SK-N-SH (cell line): Measurements from ENCODE around the gene TRIM44. TPM values are rescaled to one million over a fixed set of nuclear protein-coding genes. Genes with fewer than 3 reads are reported as not detected.

Source experiments
- CTCF ChIA-PET: fragments of 300-600, 350-600 bp; formaldehyde crosslinking; extraction: SDS; loops from one replicate; lab custom pipeline; 2021; lab: Yijun Ruan, JAX
- POLR2A ChIA-PET: fragments of 350-600 bp; sonication (Branson Sonifier 250); formaldehyde crosslinking; extraction: SDS; loops from one replicate; lab custom pipeline; 2020; ENCODE audit warnings: antibody characterized with exemption, inconsistent platforms; lab: Yijun Ruan, JAX
- DNase-seq: peaks from one replicate; pipeline ENCODE4 v3.0.0; 2012
- H2AFZ ChIP-seq: fragments of 200-600 bp; sonication (generic); 2 replicates; pipeline ENCODE4 v1.8.1; 2016; ENCODE audit warnings: antibody characterized with exemption, mild to moderate bottlenecking, low read depth
- H3F3A ChIP-seq: fragments of 200-600 bp; sonication (generic); replicated peaks from 2 replicates; pipeline ENCODE3; 2016; ENCODE audit warnings: antibody characterized with exemption, mild to moderate bottlenecking; ENCODE audit not compliant: insufficient read depth
- H3K27ac ChIP-seq, 2 experiments: fragments of 200-500 bp in 1 of 2; fragments of 200-600 bp in 1 of 2; sonication (Bioruptor generic) in 1 of 2; sonication (generic), shearing (Covaris generic) in 1 of 2; 2 replicates each; pipeline versions ENCODE4 v1.5.1 to v1.6.1; 2014 to 2016; ENCODE audit warnings: low read depth in 2 of 2, inconsistent platforms in 1 of 2, low read length in 1 of 2, mild to moderate bottlenecking in 1 of 2, mixed read lengths in 1 of 2
- H3K27me3 ChIP-seq: fragments of 200-600 bp; sonication (generic), shearing (Covaris generic); 2 replicates; pipeline ENCODE4 v1.6.1; 2016; ENCODE audit warnings: mixed run types; ENCODE audit not compliant: insufficient read depth
- H3K36me3 ChIP-seq, 2 experiments: fragments of 200-500 bp in 1 of 2; fragments of 200-600 bp in 1 of 2; sonication (Bioruptor generic) in 1 of 2; sonication (generic) in 1 of 2; replicated peaks in 1 of 2; 2 replicates each; pipeline versions ENCODE3 to v1.5.1; 2014 to 2016; ENCODE audit warnings: low read length in 1 of 2, mild to moderate bottlenecking in 1 of 2; ENCODE audit not compliant: insufficient read depth in 2 of 2, control insufficient read depth in 1 of 2
- H3K4me1 ChIP-seq, 2 experiments: fragments of 200-500 bp in 1 of 2; fragments of 200-600 bp in 1 of 2; sonication (Bioruptor generic) in 1 of 2; sonication (generic), shearing (Covaris generic) in 1 of 2; 2 replicates each; pipeline versions ENCODE4 v1.5.1 to v1.6.1; 2014 to 2016; ENCODE audit warnings: low read depth in 1 of 2, low read length in 1 of 2, mixed run types in 1 of 2; ENCODE audit not compliant: insufficient read depth in 2 of 2, control insufficient read depth in 1 of 2
- H3K4me2 ChIP-seq: fragments of 200-600 bp; sonication (generic), shearing (Covaris generic); 2 replicates; pipeline ENCODE4 v1.6.1; 2017; ENCODE audit warnings: mixed run types
- H3K4me3 ChIP-seq, 2 experiments: fragments of 200-500 bp in 1 of 2; fragments of 200-600 bp in 1 of 2; sonication (Bioruptor generic) in 1 of 2; sonication (generic), shearing (Covaris generic) in 1 of 2; 2 replicates each; pipeline versions ENCODE4 v1.5.1 to v1.8.1; 2014 to 2016; ENCODE audit warnings: low read depth in 2 of 2, inconsistent platforms in 1 of 2, low read length in 1 of 2, mild to moderate bottlenecking in 1 of 2, mixed read lengths in 1 of 2, moderate library complexity in 1 of 2
- H3K79me2 ChIP-seq: fragments of 200-600 bp; sonication (generic); 2 replicates; pipeline ENCODE4 v1.8.1; 2017; ENCODE audit warnings: mild to moderate bottlenecking; ENCODE audit not compliant: insufficient read depth
- H3K9ac ChIP-seq: fragments of 200-600 bp; sonication (generic); 2 replicates; pipeline ENCODE4 v1.6.1; 2017; ENCODE audit warnings: mixed run types
- H3K9me2 ChIP-seq: fragments of 200-600 bp; sonication (generic); 2 replicates; pipeline ENCODE4 v1.6.1; 2017; ENCODE audit warnings: mixed run types
- H3K9me3 ChIP-seq: fragments of 200-600 bp; sonication (generic); 2 replicates; pipeline ENCODE4 v1.6.1; 2017; ENCODE audit warnings: mixed run types, mild to moderate bottlenecking, moderate library complexity
- H4K20me1 ChIP-seq: fragments of 200-600 bp; sonication (generic); 2 replicates; pipeline ENCODE4 v1.6.1; 2017; ENCODE audit warnings: mild to moderate bottlenecking, mixed run types; ENCODE audit not compliant: insufficient read depth
- CHD2 ChIP-seq: fragments of 150-350 bp; IDR thresholded peaks from 2 replicates; pipeline ENCODE4 v1.6.1; 2018; ENCODE audit warnings: low read length; ENCODE audit not compliant: partially characterized antibody
- ELF1 ChIP-seq: IDR thresholded peaks from 2 replicates; pipeline ENCODE4 v1.4.0; 2012
- EP300 ChIP-seq, 2 experiments: IDR thresholded peaks; 2 replicates each; pipeline versions ENCODE4 v1.4.0 to v1.6.1; 2012; ENCODE audit warnings: borderline replicate concordance in 1 of 2, low read depth in 1 of 2, low read length in 1 of 2
- GABPA ChIP-seq: IDR thresholded peaks from 2 replicates; pipeline ENCODE4 v1.4.0; 2012; ENCODE audit warnings: low read depth, mild to moderate bottlenecking
- GATA2 ChIP-seq: sonication (generic); formaldehyde crosslinking; IDR thresholded peaks from 2 replicates; pipeline ENCODE4 v1.5.0; 2020; ENCODE audit warnings: mild to moderate bottlenecking, missing genetic modification reagents
- MXI1 ChIP-seq: IDR thresholded peaks from 2 replicates; pipeline ENCODE4 v1.6.1; 2012; ENCODE audit warnings: mild to moderate bottlenecking, low read depth, low read length, improper control_type of control experiment
- RAD21 ChIP-seq: IDR thresholded peaks from 2 replicates; pipeline ENCODE4 v1.6.1; 2012; ENCODE audit warnings: mild to moderate bottlenecking, low read length
- RCOR1 ChIP-seq: fragments of 150-350 bp; IDR thresholded peaks from 2 replicates; pipeline ENCODE4 v1.6.1; 2017; ENCODE audit warnings: antibody characterized with exemption, low read length
- RXRA ChIP-seq: IDR thresholded peaks from 2 replicates; pipeline ENCODE4 v1.4.0; 2012; ENCODE audit warnings: low read depth, mild to moderate bottlenecking, borderline replicate concordance
- SMC3 ChIP-seq: IDR thresholded peaks from 2 replicates; pipeline ENCODE4 v1.6.1; 2012; ENCODE audit warnings: low read depth, low read length, improper control_type of control experiment
- TAF1 ChIP-seq: IDR thresholded peaks from 2 replicates; pipeline ENCODE4 v1.6.1; 2012; ENCODE audit warnings: low read depth, mild to moderate bottlenecking, low read length, moderate library complexity, borderline replicate concordance
- TEAD4 ChIP-seq: IDR thresholded peaks from 2 replicates; pipeline ENCODE4 v1.4.0; 2012; ENCODE audit warnings: mild to moderate bottlenecking, borderline replicate concordance; ENCODE audit not compliant: insufficient read depth
- YY1 ChIP-seq: IDR thresholded peaks from 2 replicates; pipeline ENCODE4 v1.4.0; 2012; ENCODE audit warnings: low read depth, mild to moderate bottlenecking
- WGBS: methylation state at CpG from one replicate; pipeline ENCODE4 v1.1.6; 2017; ENCODE audit warnings: low lambda C conversion rate; 5-methylcytosine and 5-hydroxymethylcytosine counted together
- polyA plus RNA-seq, 3 experiments: library from polyadenylated mRNA; depleted of rRNA; stranded (reverse); fragments of >200 nt; gene quantifications; 2 replicates each; pipeline ENCODE4 v1.2.3, GENCODE V29; 2012
- TF ChIP-seq, protein P1 (sequence below): fragments of 150-350 bp; IDR thresholded peaks from 2 replicates; pipeline ENCODE4 v1.6.1; 2016; ENCODE audit warnings: mild to moderate bottlenecking, low read depth, low read length
- TF ChIP-seq, protein P2 (sequence below): IDR thresholded peaks from 2 replicates; pipeline ENCODE4 v1.4.0; 2012; ENCODE audit warnings: low read depth, borderline replicate concordance
- TF ChIP-seq, protein P3 (sequence below): IDR thresholded peaks from 2 replicates; pipeline ENCODE4 v1.4.0; 2012; ENCODE audit warnings: low read depth, borderline replicate concordance
- TF ChIP-seq, protein P4 (sequence below): fragments of 200-600 bp; sonication (generic); IDR thresholded peaks from 2 replicates; pipeline ENCODE4 v1.6.1; 2017; ENCODE audit warnings: antibody characterized with exemption, mild to moderate bottlenecking, moderate library complexity
- TF ChIP-seq, protein P5 (sequence below): IDR thresholded peaks from 2 replicates; pipeline ENCODE4 v1.4.0; 2012; ENCODE audit warnings: low read depth

TRIM44 gene
- polyA plus RNA-seq, 1 of the 3 experiments (the other 2 are of a cell fraction), result 34.1 TPM

DNA sequence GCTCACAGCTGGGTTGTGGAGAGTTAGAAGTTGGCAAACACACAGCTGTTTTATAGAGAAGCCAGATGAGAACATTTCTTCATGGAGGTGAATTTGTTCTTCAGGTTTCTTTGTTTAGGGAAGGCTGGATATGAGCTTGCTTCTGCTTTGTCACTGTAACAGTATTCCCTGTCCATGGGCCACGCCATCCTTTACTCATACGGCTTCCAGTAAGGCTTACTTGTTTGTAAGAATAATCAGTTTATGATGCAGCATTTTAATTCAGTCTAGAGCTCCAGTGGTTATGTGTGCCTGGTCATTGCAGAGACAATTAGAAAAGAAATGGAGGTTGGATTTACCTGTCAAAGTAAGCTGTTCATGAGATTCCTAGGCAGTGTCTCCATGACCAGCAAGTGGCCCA, 131.8 kb downstream of the TRIM44 start:
- WGBS, result 60% methylated on average over 2 of the region's 2 CpGs
- H2AFZ ChIP-seq, result no peak overlapping the region
- peaks cover 16 to 45% of the 10 kb centered on the region in 2 experiments for H3K4me1 ChIP-seq

DNA sequence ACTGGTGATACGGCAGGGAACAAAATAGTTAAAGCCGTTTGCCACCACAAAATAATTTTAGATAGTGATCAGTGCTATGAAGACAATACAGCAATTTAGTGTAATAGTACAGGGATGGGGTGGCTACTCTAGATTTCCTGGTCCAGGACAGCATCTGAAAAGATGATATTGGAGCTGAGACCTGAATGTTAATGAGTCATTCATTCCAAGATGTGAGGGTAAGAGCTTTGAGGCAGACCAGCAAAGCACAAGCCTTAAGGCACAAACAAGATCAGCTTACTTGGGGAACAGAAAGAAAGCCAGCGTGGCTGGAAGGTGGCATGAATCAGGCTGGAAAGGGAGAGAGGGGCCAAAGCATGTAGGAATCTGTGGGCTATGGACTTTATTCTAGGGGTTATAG, 132.3 kb downstream of the TRIM44 start:
- Histone ChIP-seq H3K9ac (no peak overlapping the region), H3F3A (peaks cover 36% of the 10 kb centered on the region), H3K36me3 (no peaks in the 10 kb centered on the region), H3K9me2 (no peaks in the 10 kb centered on the region), H3K4me3 (no peak overlapping the region), H3K27ac (peak overlapping the region in 1 of 2 experiments; percentile 81; a peak in 2 of 4 replicates), H3K4me2 (peak overlapping the region; percentile 50), H3K9me3 (no peaks in the 10 kb centered on the region), H2AFZ (no peak overlapping the region), H4K20me1 (no peaks in the 10 kb centered on the region), H3K27me3 (no peaks in the 10 kb centered on the region), H3K79me2 (peaks cover 31% of the 10 kb centered on the region), H3K4me1 (peaks cover 16 to 45% of the 10 kb centered on the region in 2 experiments)
- WGBS, result 15% methylated on average over 3 of the region's 3 CpGs
- CTCF ChIA-PET, result interaction anchor here (2.0 kb wide), 1 partner anchor 27 kb away, joined by 8 read pairs; no protein-coding TSS in a partner anchor
- DNase-seq, result no peak
- POLR2A ChIA-PET, result no interaction called here
- TF ChIP-seq, protein P1, sequence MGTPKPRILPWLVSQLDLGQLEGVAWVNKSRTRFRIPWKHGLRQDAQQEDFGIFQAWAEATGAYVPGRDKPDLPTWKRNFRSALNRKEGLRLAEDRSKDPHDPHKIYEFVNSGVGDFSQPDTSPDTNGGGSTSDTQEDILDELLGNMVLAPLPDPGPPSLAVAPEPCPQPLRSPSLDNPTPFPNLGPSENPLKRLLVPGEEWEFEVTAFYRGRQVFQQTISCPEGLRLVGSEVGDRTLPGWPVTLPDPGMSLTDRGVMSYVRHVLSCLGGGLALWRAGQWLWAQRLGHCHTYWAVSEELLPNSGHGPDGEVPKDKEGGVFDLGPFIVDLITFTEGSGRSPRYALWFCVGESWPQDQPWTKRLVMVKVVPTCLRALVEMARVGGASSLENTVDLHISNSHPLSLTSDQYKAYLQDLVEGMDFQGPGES, result no peak
- TF ChIP-seq, protein P2, sequence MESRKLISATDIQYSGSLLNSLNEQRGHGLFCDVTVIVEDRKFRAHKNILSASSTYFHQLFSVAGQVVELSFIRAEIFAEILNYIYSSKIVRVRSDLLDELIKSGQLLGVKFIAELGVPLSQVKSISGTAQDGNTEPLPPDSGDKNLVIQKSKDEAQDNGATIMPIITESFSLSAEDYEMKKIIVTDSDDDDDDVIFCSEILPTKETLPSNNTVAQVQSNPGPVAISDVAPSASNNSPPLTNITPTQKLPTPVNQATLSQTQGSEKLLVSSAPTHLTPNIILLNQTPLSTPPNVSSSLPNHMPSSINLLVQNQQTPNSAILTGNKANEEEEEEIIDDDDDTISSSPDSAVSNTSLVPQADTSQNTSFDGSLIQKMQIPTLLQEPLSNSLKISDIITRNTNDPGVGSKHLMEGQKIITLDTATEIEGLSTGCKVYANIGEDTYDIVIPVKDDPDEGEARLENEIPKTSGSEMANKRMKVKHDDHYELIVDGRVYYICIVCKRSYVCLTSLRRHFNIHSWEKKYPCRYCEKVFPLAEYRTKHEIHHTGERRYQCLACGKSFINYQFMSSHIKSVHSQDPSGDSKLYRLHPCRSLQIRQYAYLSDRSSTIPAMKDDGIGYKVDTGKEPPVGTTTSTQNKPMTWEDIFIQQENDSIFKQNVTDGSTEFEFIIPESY, result peak; percentile 52; the same call in 1 of the 2 replicates
- TF ChIP-seq, protein P3, sequence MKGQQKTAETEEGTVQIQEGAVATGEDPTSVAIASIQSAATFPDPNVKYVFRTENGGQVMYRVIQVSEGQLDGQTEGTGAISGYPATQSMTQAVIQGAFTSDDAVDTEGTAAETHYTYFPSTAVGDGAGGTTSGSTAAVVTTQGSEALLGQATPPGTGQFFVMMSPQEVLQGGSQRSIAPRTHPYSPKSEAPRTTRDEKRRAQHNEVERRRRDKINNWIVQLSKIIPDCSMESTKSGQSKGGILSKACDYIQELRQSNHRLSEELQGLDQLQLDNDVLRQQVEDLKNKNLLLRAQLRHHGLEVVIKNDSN, result no peak
- no peak for TF ChIP-seq GABPA
- TF ChIP-seq SMC3, result no peak
- TF ChIP-seq EP300 (IDR thresholded peaks at IDR 0.05; ENCODE audit: borderline replicate concordance in 1 of 2, low read depth in 1 of 2, low read length in 1 of 2), result peak in 1 of 2 experiments; percentile 71; a peak in 1 of 4 replicates
- TF ChIP-seq GATA2 (CRISPR knock-in tag), result no peak
- TF ChIP-seq TAF1, result 0 out of 2 replicates have a peak, but pooled peaks have one; percentile 22
- no peak for TF ChIP-seq CHD2
- 0 out of 2 replicates have a peak, but pooled peaks have one; percentile 45 for TF ChIP-seq TEAD4
- peak; percentile 52; the same call in 1 of the 2 replicates for TF ChIP-seq RXRA
- TF ChIP-seq YY1, result no peak
- TF ChIP-seq, protein P4, sequence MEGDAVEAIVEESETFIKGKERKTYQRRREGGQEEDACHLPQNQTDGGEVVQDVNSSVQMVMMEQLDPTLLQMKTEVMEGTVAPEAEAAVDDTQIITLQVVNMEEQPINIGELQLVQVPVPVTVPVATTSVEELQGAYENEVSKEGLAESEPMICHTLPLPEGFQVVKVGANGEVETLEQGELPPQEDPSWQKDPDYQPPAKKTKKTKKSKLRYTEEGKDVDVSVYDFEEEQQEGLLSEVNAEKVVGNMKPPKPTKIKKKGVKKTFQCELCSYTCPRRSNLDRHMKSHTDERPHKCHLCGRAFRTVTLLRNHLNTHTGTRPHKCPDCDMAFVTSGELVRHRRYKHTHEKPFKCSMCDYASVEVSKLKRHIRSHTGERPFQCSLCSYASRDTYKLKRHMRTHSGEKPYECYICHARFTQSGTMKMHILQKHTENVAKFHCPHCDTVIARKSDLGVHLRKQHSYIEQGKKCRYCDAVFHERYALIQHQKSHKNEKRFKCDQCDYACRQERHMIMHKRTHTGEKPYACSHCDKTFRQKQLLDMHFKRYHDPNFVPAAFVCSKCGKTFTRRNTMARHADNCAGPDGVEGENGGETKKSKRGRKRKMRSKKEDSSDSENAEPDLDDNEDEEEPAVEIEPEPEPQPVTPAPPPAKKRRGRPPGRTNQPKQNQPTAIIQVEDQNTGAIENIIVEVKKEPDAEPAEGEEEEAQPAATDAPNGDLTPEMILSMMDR, result no peak
- TF ChIP-seq RCOR1, result no peak
- TF ChIP-seq, protein P5, sequence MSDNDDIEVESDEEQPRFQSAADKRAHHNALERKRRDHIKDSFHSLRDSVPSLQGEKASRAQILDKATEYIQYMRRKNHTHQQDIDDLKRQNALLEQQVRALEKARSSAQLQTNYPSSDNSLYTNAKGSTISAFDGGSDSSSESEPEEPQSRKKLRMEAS, result peak; percentile 69; the same call in 1 of the 2 replicates
- TF ChIP-seq ELF1, result no peak; the same call in 1 of the 2 replicates
- no peak for TF ChIP-seq RAD21

More for the DNA sequence above, 131.8 kb downstream of the TRIM44 start:
- Histone ChIP-seq H3K27me3 (no peaks in the 10 kb centered on the region), H4K20me1 (no peaks in the 10 kb centered on the region), H3K9me3 (no peaks in the 10 kb centered on the region), H3K27ac (peak overlapping the region in 1 of 2 experiments; percentile 81; a peak in 2 of 4 replicates), H3F3A (peaks cover 36% of the 10 kb centered on the region), H3K4me2 (peak overlapping the region; percentile 50), H3K4me3 (no peak overlapping the region), H3K36me3 (no peaks in the 10 kb centered on the region), H3K9ac (no peak overlapping the region), H3K9me2 (no peaks in the 10 kb centered on the region), H3K79me2 (peaks cover 30% of the 10 kb centered on the region)
- ChIA-PET POLR2A (no interaction called here), CTCF (interaction anchor here (2.0 kb wide), 1 partner anchor 27 kb away, joined by 8 read pairs; no protein-coding TSS in a partner anchor)
- DNase-seq, result no peak
- TF ChIP-seq MXI1 (no peak), RXRA (no peak)
